ENCODE data around the gene SKAP1.

SKAP1 gene

GRCh38 chr17:48406936-48407567 lies 23.0 kb downstream of the SKAP1 start:
- TF ChIP-seq CTCF (IDR thresholded peaks at IDR 0.05; ENCODE audit: insufficient read depth, low read length, poor library complexity, severe bottlenecking), result no peak
- no peaks in the 10 kb centered on the region for H3K36me3 ChIP-seq (ENCODE audit: control insufficient read depth, insufficient read depth, low read length)
- no peak overlapping the region for H3K4me3 ChIP-seq (replicated peaks; ENCODE audit: low read depth, low read length)
- H3K27me3 ChIP-seq (replicated peaks; ENCODE audit: control insufficient read depth, insufficient read depth, low read length), result no peaks in the 10 kb centered on the region
- DNase-seq (ENCODE audit: extremely low read depth, insufficient read length), result no peak

- no peak for TF ChIP-seq CTCF (IDR thresholded peaks at IDR 0.05; ENCODE audit: insufficient read depth, low read length, poor library complexity, severe bottlenecking)
- Histone ChIP-seq H3K36me3 (ENCODE audit: control insufficient read depth, insufficient read depth, low read length) (no peaks in the 10 kb centered on the region; the same call in 1 of the 2 replicates), H3K27me3 (replicated peaks; ENCODE audit: control insufficient read depth, insufficient read depth, low read length) (no peaks in the 10 kb centered on the region), H3K4me3 (replicated peaks; ENCODE audit: low read depth, low read length) (no peak overlapping the region)
- no peak for DNase-seq (ENCODE audit: extremely low read depth, insufficient read length)
Measured at GRCh38 chr17:48394821-48395220, 35.2 kb downstream of the SKAP1 start.

- H3K27me3 ChIP-seq (replicated peaks; ENCODE audit: control insufficient read depth, insufficient read depth, low read length), result no peaks in the 10 kb centered on the region
- H3K4me3 ChIP-seq (replicated peaks; ENCODE audit: low read depth, low read length), result no peak overlapping the region
- TF ChIP-seq CTCF (IDR thresholded peaks at IDR 0.05; ENCODE audit: insufficient read depth, low read length, poor library complexity, severe bottlenecking), result no peak
- H3K36me3 ChIP-seq (ENCODE audit: control insufficient read depth, insufficient read depth, low read length), result no peaks in the 10 kb centered on the region; the same call in 1 of the 2 replicates
- DNase-seq (ENCODE audit: extremely low read depth, insufficient read length), result no peak
Measured at GRCh38 chr17:48393283-48393682, 36.7 kb downstream of the SKAP1 start.

GRCh38 chr17:48392857-48393256 lies 37.2 kb downstream of the SKAP1 start:
- H3K36me3 ChIP-seq (ENCODE audit: control insufficient read depth, insufficient read depth, low read length), result no peaks in the 10 kb centered on the region; the same call in 1 of the 2 replicates
- no peaks in the 10 kb centered on the region for H3K27me3 ChIP-seq (replicated peaks; ENCODE audit: control insufficient read depth, insufficient read depth, low read length)
- no peak for DNase-seq (ENCODE audit: extremely low read depth, insufficient read length)
- H3K4me3 ChIP-seq (replicated peaks; ENCODE audit: low read depth, low read length), result no peak overlapping the region
- TF ChIP-seq CTCF (IDR thresholded peaks at IDR 0.05; ENCODE audit: insufficient read depth, low read length, poor library complexity, severe bottlenecking), result no peak

- Histone ChIP-seq H3K27me3 (replicated peaks; ENCODE audit: control insufficient read depth, insufficient read depth, low read length) (no peaks in the 10 kb centered on the region), H3K4me3 (replicated peaks; ENCODE audit: low read depth, low read length) (no peak overlapping the region), H3K36me3 (ENCODE audit: control insufficient read depth, insufficient read depth, low read length) (no peaks in the 10 kb centered on the region; the same call in 1 of the 2 replicates)
- DNase-seq (ENCODE audit: extremely low read depth, insufficient read length), result no peak
- no peak for TF ChIP-seq CTCF (IDR thresholded peaks at IDR 0.05; ENCODE audit: insufficient read depth, low read length, poor library complexity, severe bottlenecking)
Measured at GRCh38 chr17:48391444-48391843, 38.6 kb downstream of the SKAP1 start.

GRCh38 chr17:48389903-48390302 lies 40.1 kb downstream of the SKAP1 start:
- TF ChIP-seq CTCF (IDR thresholded peaks at IDR 0.05; ENCODE audit: insufficient read depth, low read length, poor library complexity, severe bottlenecking), result no peak
- Histone ChIP-seq H3K36me3 (ENCODE audit: control insufficient read depth, insufficient read depth, low read length) (no peaks in the 10 kb centered on the region; the same call in 1 of the 2 replicates), H3K27me3 (replicated peaks; ENCODE audit: control insufficient read depth, insufficient read depth, low read length) (no peaks in the 10 kb centered on the region), H3K4me3 (replicated peaks; ENCODE audit: low read depth, low read length) (no peak overlapping the region)
- no peak for DNase-seq (ENCODE audit: extremely low read depth, insufficient read length)
